ENCODE results near the gene HGD.

HGD gene, protein sequence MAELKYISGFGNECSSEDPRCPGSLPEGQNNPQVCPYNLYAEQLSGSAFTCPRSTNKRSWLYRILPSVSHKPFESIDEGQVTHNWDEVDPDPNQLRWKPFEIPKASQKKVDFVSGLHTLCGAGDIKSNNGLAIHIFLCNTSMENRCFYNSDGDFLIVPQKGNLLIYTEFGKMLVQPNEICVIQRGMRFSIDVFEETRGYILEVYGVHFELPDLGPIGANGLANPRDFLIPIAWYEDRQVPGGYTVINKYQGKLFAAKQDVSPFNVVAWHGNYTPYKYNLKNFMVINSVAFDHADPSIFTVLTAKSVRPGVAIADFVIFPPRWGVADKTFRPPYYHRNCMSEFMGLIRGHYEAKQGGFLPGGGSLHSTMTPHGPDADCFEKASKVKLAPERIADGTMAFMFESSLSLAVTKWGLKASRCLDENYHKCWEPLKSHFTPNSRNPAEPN

DNA sequence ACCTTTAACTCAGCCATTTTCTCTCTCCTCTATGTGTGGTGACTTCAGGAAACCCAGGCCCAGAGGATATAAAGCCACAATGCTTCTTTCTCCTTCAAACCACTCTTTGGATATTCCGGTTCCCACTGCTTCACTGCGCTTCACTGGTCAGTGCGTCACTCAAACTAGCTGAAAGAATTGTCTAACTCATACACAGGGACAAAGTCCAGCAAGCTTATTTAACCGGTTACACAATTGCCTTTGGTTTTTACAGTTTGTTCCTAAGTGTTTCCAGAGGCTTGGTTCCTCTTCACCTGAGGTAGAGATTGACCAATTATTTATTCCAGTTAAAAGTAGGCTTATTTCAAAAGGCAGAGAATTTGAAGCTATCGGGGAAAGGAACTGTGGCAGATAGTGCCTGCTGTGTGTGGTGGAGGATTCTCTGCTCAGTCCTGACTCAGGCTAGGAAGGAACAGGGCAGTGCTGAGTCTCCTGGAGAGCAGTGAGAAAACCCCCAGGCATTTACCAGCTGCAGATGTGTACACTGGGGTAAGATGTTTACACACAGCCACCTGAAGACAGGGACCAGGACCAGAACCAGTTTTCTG lies at the start of gene HGD:
Gene HGD, minus strand, starts transcription at position 145 of the 587 bp plus-strand sequence. Its CDS starts 128 bp downstream, at position 17.
- no peak for DNase-seq

DNA sequence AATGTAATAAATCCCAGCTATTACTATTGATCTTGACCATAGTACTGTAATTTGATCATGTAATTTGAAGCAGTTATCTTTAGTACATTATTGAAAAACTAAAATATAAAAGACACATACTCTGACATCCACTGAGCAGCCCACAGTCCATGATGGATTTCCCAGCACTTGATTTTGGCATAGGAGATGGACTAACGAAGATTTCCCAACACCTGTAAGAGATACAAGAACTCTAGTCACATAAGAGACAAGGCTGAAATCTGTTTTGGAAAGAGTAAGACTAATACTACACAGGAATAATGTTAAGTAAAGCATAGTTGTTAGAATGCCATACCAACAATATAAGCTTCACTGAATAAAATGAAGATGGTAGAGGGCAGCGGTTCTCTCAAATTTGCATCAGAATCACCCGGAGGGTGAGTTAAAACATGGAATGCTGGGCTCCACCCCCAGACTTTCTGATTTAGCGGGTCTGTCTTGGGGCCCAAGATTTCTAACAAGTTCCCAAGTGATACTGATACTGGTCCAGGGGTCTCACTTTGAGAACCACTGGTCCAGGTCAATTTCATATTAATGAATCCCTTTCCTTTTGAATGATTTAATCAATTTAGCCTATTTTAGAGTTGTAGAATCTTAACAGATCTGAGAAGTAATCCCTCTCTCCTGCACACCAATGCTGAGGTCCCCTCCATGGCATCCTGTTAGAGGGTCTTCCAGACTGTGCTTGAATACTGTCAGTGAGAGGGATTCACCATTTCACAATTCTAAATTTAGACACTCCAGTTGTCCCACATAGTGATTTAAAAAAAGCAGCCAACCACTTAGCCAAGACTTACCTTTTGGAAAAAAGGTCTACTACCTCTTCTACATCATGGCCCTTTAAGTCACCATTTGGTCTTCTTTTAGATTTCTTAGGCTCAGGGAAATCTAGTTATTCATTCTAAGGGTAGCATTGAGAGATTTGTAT lies 48.8 kb upstream of the HGD start:
- DNase-seq = no peak

DNA sequence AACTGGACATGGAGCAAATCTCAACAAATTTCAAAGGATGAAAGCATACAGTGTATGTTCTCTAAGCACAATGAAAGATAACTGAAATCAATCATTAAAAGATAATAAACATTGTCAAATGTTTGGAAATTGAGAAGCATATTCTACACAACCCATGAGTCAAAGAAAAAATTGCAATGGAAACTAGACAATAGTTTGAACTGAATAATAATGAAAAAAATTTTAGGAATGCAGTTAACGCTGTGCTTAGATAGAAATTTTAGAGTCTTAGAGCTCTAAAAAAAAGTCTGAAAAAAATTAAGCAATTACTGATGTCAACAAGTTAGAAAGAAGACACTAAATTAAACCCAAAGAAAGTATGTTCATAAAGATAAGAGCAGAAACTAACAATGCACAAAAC lies 44.8 kb upstream of the HGD start:
- DNase-seq = no peak

DNA sequence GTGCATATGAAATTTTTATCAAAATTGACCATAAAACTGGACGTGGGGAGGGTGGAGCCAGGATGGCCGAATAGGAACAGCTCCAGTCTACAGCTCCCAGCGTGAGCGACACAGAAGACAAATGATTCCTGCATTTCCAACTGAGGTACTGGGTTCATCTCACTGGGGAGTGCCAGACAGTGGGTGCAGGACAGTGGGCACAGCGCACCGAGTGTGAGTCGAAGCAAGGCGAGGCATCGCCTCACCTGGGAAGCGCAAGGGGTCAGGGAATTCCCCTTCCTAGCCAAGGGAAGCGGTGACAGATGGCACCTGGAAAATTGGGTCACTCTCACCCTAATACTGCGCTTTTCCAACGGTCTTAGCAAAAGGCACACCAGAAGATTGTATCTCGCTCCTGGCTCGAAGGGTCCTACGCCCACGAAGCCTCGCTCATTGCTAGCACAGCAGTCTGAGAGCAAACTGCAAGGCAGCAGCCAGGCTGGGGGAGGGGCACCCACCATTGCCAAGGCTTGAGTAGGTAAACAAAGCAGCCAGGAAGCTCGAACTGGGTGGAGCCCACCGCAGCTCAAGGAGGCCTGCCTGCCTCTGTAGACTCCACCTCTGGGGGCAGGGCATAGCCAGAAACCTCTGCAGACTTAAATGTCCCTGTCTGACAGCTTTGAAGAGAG lies 37.3 kb upstream of the HGD start:
- DNase-seq = peak; percentile 67

DNA sequence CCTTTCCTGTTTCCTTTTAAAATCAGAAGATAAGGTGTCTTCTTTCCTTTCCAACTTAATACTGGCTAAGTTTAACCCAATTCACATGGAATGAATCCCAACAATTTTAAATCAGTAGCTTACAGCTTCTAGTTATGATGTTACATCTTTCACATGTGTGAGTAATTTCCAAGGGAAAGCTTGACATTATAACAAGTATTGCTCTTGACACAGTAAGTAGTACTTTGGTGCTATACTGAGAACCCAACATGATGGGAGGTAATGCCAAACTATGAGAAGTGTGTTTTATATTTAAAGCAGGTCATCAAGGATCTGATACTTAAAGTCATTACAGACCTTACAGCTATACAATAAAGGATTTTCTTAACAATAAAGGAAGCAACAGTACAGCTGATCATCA lies 31.2 kb upstream of the HGD start:
- DNase-seq = no peak

DNA sequence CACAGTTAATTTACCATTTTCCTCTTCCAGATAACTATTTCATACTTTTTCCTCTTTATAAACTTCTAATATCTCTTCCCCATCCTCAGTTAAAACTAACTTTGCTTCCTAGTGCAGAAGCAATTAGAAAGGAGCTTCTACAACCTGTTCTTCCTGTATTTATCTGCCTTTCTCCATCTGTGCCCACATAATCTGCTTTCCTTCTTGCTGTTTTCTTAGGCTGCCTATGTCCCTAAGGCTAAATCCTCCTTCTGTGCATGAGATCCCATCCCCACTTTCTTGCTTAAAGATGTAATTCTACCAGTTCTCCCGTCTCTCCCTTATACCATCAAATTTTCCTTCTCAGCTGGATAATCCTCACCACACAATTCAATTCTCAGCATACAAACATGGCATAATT lies 28.3 kb upstream of the HGD start:
- no peak for DNase-seq

DNA sequence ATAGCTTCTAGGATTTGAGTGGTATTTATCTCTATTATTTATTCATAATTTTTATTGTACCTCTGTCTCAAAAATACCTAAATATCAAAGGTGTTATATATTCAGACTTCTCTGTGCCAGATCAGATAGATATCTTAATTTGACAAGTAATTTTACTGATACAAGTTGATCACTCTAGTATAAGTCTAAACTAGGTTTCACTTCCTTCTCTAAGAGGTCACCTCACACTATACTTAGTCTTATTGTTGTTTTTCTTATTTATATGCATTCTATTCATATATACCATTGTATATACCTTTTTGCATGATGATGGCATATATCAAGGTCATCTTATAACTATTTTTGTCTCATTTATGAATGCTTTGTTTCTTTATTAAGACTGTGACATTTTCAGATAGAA lies 26.4 kb upstream of the HGD start:
- no peak for DNase-seq

DNA sequence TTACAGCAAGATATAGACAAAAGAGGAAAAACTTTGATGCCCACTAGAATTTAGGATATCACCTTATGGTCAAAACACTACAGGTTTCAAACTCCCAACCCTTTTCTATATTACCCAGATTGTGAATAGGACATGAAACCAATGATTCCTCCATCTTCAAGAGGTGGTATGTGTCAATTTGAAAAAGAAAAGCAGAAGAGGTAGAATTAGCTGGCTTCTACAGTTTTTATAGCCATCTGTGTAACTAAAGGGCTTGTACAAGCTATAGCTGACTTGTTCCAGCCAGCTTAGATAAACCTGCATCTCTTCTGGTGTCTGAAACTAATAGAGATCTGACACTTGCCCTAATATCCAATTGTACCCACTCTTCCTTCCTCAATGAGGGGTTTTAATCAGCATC lies 24.9 kb upstream of the HGD start:
- DNase-seq = no peak

DNA sequence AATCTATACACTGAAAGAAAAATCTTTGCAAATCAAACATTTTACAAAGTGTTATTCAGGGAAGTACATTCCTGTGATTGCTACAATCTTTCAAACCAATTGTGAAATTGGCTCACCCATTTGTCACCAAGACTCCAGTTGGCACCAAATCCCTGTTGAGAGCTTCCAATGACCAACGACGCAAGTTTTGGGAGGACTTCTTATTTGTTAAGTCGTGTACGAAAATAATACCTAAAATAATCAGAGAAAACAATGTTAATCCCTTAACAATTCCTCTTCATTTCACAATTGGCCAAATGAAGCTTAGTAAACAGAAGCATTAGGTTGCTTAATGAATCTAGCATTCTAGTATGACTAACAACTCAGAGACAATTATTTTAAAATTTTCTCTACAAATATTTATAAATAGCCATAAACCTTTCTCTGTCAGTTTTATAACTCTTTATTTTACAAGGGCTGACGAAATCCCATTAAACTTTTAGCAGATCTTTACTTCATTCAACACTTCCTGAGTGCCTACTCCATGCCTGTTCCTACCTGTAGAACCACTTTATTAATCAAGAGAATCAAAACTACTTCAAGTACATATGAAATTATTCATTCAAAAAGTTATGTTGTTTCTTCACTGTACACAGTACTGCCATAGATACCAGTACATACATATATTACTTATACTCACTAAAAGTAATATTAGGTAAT lies 24.0 kb upstream of the HGD start:
- no peak for DNase-seq

DNA sequence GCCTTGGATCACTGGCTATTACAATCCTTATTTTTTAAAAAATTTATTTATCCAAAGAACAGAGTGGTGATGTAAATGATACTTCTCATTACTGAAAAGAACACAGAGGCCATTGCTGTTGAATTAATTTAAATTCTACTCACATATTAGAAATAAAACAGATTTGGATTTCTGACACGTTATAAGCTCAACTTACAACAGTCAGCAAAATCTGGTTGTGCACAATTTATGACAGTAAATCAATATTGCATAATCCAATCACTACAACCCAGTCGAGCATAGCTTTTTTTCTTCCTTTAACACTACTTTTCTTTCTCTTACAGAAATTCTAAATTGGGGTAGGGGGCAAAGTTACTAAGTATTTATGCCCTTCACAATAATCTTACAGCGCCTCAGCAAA lies 17.3 kb upstream of the HGD start:
- DNase-seq = no peak

DNA sequence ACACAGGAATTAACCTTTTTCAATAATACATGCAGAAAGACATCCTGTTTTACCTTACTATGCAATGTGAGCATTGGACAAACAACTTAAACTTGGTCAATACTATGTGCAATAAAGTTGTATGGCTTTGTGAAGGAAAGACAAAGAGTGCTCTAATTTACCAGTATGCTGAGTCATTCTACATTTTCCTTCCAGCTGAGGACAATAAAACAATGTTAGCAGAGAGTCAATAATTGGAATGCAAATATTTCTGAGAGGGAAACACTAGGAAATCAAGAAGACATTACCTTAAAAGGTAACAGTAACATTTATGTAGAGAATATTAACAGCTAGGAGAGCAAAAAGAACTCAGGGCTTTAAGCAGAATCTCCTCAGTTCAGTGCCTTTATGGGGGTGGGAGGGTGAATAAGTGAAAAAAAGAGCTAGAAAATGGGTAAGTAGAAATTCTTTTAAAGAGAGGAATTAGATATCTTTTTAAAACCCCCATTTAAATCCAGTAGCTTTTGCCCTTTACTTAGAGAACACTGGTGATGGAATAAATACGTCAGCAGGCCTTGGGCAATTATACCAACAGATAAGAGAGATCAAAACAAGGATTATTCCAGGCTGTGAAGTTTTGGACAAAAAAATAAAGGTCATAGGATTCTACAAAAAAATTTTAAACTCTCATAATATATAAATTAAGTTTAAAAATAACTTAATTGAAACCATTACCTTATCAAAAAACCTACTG lies 11.6 kb upstream of the HGD start:
- no peak for DNase-seq

DNA sequence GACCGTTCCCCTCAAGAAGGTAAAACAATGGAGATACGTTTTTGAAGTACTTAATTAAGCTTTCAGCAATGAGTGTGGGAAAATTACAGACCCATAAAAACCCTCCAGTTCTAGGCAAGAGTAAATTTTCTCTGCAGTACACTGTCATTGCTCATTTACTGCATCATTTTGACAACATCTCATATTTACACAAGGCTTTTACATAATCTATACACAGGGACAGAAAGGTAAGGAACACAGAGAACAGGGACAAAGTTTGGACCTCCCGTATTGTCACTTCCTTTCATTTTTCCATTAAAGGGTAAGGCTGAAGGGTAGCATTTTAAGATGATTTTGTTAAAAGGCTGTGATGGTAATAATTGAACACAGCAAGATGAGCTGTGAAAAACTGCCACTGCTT lies 7.4 kb upstream of the HGD start:
- no peak for DNase-seq

DNA sequence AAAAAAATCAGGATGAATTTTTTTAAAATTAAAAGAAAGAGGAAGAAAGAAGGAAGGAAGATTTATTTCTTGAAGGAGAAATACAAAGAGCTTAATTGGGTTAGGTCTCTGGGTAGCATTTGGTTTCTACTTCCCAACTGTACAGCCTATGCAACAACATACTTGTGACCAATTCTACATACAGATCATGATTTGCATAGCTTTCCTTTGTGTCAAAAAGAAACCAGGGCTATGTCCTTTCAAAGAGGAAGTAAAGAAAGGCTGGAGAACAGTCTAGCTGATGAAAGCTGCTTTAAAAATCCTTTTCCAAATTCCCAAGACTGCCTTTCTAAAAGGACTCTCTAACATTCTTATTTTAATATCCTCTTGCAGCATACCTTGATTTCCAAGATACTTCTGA lies 6.1 kb upstream of the HGD start:
- no peak for DNase-seq

DNA sequence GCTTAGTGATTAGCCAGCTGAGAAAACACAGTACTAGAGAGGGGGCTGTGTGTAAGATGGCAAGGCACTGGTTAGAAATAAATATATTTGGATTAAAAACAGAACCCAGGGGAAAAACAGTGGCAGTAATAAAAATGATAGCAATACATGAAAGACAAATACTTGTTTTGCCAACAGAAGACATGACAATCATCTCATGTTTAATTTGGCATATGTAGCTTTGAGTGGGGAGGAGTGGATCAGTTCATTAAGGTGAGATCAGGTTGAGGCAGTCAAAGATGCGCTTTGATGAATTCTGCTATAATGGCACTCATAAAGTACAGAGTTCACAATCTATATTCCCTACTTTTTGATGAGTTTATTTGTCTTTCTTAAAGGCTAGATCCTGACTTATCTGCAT lies 3.4 kb upstream of the HGD start:
- no peak for DNase-seq

DNA sequence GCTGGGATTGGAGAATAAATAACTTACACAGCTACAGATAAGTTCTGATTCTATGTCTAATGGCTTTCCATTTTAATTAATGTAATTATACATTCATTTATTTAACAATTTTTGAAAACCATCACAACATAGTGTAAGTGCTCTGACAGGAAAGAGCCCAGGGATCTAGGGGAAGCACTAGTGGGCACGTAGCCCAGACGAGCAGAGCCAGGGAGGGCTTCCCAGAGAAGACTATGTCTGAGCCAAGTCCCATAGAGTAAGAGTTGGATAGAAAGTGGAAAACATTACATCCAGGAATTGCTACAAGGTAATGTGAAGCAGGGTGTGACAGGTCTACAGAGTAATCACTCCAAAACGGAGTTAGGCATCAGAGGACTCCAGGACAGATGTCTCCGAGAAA lies 2.9 kb upstream of the HGD start:
- DNase-seq = no peak

DNA sequence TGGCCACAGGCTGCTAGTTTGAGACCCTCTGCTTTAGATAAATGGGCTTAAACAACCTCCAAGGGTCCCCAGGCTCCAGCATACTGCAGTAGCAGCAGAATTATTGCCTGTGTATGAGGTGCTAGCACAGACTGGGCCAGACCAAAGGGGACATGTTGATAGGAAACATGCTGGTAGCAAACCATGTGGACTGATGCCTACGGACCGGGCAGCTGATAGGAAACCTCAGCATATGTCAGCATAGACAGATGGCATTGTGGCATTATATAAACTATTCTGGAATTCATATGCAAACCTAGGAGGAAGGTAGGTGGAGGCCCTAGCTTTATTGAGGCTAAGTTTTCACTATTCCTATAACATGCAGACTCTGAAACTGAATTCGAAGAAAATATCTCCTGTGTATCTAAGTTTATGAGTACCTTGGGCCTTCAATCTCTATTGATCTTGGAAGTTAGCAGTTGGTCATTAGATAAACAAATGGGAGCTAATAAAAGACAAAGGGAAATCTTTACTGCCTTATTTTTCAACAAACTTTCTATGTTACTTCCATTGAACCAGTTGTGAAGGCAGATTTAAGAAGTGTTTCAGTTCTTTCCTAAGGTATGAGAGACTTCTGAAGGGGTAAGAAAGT lies 1.7 kb upstream of the HGD start:
- DNase-seq = no peak

DNA sequence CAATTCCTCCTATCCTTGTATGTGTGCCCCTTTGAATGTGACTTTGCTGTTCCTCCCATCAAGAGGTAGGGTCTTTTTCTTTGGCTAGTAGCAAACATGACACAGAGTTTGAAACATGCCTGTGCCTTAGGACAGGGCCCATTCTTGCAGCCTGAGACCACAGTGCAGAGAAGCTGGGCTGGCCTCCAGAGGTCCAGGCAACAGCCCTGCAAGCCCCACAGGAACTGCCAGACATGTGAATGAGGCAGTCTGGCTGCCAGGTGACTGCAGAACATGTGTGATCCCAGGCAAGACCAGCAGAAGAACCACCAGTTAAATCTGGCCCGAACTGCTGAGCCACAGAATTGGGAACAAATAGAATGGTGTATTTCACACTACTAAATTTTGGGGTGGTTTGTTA lies 1.2 kb upstream of the HGD start:
- no peak for DNase-seq

DNA sequence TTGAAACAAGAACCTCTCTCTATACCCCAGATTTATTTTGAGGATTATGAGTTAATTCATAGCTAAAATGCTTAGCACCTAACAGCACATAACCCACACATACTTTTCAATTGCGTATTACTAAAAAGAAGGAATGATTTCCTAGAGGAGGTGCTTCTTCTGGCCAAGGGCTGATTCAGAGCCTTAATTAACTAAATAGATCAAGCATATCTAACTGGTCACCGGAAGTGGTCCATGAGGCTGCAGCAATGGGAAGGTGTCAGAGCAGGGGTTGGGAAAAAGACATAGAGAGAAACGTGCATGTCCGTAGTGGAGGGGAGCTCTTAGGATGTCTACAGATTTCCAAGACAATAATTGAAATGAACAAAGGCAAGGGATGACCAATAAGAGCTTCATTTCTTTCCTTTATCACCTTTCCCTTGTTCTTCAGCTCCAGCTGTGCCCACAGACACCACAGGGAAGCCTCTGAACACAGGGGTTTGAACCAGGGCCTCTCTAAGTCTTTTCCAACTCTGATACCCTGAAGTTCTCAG lies 467 bp downstream of the HGD start:
- DNase-seq = no peak

DNA sequence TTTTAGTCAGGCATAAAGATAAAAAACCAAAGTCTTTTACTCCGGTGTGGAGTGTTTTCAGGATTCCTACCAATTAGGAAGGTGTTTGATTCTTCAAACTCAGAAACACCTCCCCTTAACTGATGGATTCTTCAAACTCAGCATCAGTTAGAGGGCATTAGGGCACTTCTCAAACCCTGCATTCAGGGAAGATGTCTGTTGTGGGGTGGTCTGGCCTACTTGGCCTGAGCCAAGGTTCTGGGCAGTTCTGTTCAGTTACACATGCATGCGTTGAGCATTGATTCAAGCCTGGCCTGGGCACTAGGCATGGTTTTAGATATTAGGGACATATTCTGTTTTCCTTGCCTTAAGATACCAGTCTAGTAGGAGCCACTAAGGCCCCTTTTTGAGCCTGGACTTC lies 1.0 kb downstream of the HGD start:
- no peak for DNase-seq

DNA sequence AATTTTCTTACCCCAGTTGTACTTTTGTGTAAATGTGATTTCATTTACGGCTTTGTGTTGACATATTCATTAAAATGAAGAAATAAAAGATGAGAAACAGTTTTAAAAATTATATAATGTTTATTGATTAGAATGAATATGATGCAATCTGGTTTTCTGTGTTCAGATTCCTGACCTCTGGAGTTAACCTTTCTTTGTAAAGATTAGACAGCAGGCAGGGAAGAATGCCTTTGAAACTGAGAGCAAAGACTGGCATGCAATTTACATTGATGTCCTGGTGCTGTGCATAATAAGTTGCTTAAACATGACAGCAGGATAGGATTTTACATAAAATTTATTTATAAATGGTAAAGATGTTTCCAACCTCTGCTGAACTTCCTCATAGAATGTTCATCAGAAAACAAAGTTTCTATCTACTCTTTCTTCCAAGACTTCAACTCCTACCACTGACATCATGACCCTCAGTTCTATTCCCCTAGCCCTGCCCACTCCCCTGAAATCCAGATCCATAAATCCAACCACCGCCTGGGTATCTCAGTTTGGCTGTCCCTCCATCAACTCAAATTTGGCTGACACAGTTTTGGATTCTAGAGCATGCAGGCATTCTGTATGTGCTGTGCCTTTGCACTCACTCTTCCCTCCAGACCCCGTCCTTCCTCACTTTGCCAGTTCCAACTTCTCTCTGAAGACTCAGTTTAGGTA lies 1.7 kb downstream of the HGD start:
- no peak for DNase-seq

All from stimulated activated CD8-positive, alpha-beta memory T cell treated with anti-CD3 and anti-CD28 coated beads, Interleukin-4, amount 100 ng/mL, for 48 hours (primary cell).